K562 (cell line): Measurements from ENCODE around the gene RGS5. TPM values are rescaled to one million over a fixed set of nuclear protein-coding genes. Genes with fewer than 3 reads are reported as not detected.

Experiments used
- ATAC-seq: fragments of 200-7000 bp; cut with Tn5 transposase; 3 replicates; pipeline ENCODE4 v1.9.1; 2020; ENCODE audit warnings: moderate library complexity
- BruUV-seq: library from RNA; stranded (reverse); fragments of 400-500 nt; replicated peaks from 2 replicates; lab custom pipeline; 2021; lab: Mats Ljungman, UMichigan
- CTCF ChIA-PET: fragments of 300-600 bp; formaldehyde crosslinking; extraction: SDS; loops from one replicate; lab custom pipeline; 2021; ENCODE audit warnings: low intra/inter-chr PET ratio; lab: Yijun Ruan, JAX
- POLR2A ChIA-PET: fragments of 300-600, 350-650 bp; sonication (Branson Sonifier 250); formaldehyde crosslinking; extraction: SDS; loops from one replicate; lab custom pipeline; 2021; ENCODE audit warnings: antibody characterized with exemption, inconsistent platforms; lab: Yijun Ruan, JAX
- DNase-seq, 4 experiments: peaks; one replicate each; pipeline versions ENCODE4 v3.0.0 to v3.0.0-alpha.2; 2011 to 2018; ENCODE audit warnings: low spot score in 3 of 4, mixed read lengths in 3 of 4; ENCODE audit errors: extremely low read depth in 1 of 4
- FAIRE-seq: peaks from 2 replicates; lab custom pipeline; 2011; peaks lifted over from hg19 to GRCh38; lab: Jason Lieb, UNC
- H2AFZ ChIP-seq: 2 replicates; pipeline ENCODE4 v1.6.0; 2011; ENCODE audit warnings: low read depth, low read length, control low read depth, inconsistent platforms
- H3K27ac ChIP-seq: fragments of 200-600 bp; 3 replicates; pipeline ENCODE4 v1.8.0; 2011; ENCODE audit warnings: low read depth, mild to moderate bottlenecking, control low read depth, inconsistent platforms, low read length, moderate library complexity, mixed read lengths; ENCODE audit errors: extremely low read depth
- H3K27me3 ChIP-seq, 2 experiments: fragments of 300-600 bp in 1 of 2; 2 replicates in 1 of 2; 3 replicates in 1 of 2; pipeline versions ENCODE4 v1.6.0 to v1.8.0; 2011; ENCODE audit warnings: inconsistent platforms in 2 of 2, low read length in 2 of 2, mild to moderate bottlenecking in 1 of 2, mixed read lengths in 1 of 2, moderate library complexity in 1 of 2; ENCODE audit not compliant: control insufficient read depth in 2 of 2, insufficient read depth in 2 of 2
- H3K36me3 ChIP-seq: fragments of 300-600 bp; 3 replicates; pipeline ENCODE4 v1.8.0; 2011; ENCODE audit warnings: mild to moderate bottlenecking, low read length, inconsistent platforms; ENCODE audit not compliant: control insufficient read depth, insufficient read depth
- H3K4me1 ChIP-seq, 2 experiments: fragments of 200-600 bp in 1 of 2; replicated peaks in 1 of 2; 2 replicates in 1 of 2; 3 replicates in 1 of 2; pipeline versions ENCODE4 v1.5.1 to v1.8.0; 2011; ENCODE audit warnings: inconsistent platforms in 2 of 2, low read length in 2 of 2, mild to moderate bottlenecking in 1 of 2, mixed read lengths in 1 of 2, moderate library complexity in 1 of 2; ENCODE audit not compliant: control insufficient read depth in 2 of 2, insufficient read depth in 2 of 2
- H3K4me2 ChIP-seq: 2 replicates; pipeline ENCODE4 v1.6.1; 2011; ENCODE audit warnings: low read length, control low read depth, inconsistent platforms, mixed read lengths; ENCODE audit not compliant: insufficient read depth
- H3K4me3 ChIP-seq: fragments of 200-600 bp; sonication (generic), shearing (Covaris generic); 2 replicates; pipeline ENCODE4 v1.5.1; 2016; ENCODE audit warnings: control low read depth, inconsistent platforms
- H3K79me2 ChIP-seq: fragments of 200-600 bp; 3 replicates; pipeline ENCODE4 v1.8.0; 2011; ENCODE audit warnings: low read length, inconsistent platforms; ENCODE audit not compliant: control insufficient read depth, insufficient read depth
- H3K9ac ChIP-seq, 2 experiments: 2 replicates each; pipeline versions ENCODE4 v1.6.0 to v1.6.1; 2011; ENCODE audit warnings: low read depth in 2 of 2, low read length in 2 of 2, control low read depth in 1 of 2, inconsistent platforms in 1 of 2, mild to moderate bottlenecking in 1 of 2, mixed read lengths in 1 of 2; ENCODE audit not compliant: insufficient read depth in 1 of 2
- H3K9me1 ChIP-seq: one replicate; pipeline ENCODE4 v1.6.0; 2011; ENCODE audit warnings: inconsistent platforms, mild to moderate bottlenecking, low read length, moderate library complexity; ENCODE audit not compliant: control insufficient read depth, insufficient read depth
- H3K9me3 ChIP-seq: replicated peaks from 2 replicates; pipeline ENCODE4 v1.5.1; 2011; ENCODE audit warnings: low read depth, low read length, inconsistent platforms; ENCODE audit not compliant: control insufficient read depth, insufficient read depth
- H4K20me1 ChIP-seq: replicated peaks from 2 replicates; pipeline ENCODE4 v1.6.1; 2011; ENCODE audit warnings: low read length, inconsistent platforms, mixed read lengths; ENCODE audit not compliant: control insufficient read depth, insufficient read depth
- C11orf30 ChIP-seq: fragments of 450-650 bp; IDR thresholded peaks from 2 replicates; pipeline ENCODE4 v1.6.1; 2016; ENCODE audit warnings: low read depth, mild to moderate bottlenecking
- CC2D1A ChIP-seq: fragments of 450-650 bp; IDR thresholded peaks from 2 replicates; pipeline ENCODE4 v1.6.1; 2017; ENCODE audit warnings: mild to moderate bottlenecking
- CLOCK ChIP-seq: fragments of 250-450 bp; sonication (Bioruptor Pico); IDR thresholded peaks from 2 replicates; pipeline ENCODE4 v1.4.0; 2020; ENCODE audit warnings: mild to moderate bottlenecking, moderate library complexity, borderline replicate concordance
- HIVEP1 ChIP-seq: fragments of 250-450 bp; sonication (Bioruptor Pico); IDR thresholded peaks from 2 replicates; pipeline ENCODE4 v1.4.0; 2020; ENCODE audit warnings: mild to moderate bottlenecking
- JUNB ChIP-seq: fragments of 450-650 bp; formaldehyde crosslinking; conservative IDR thresholded peaks from 2 replicates; pipeline ENCODE4 v1.4.0; 2020; ENCODE audit warnings: mild to moderate bottlenecking
- MTA1 ChIP-seq: fragments of 450-650 bp; IDR thresholded peaks from 2 replicates; pipeline ENCODE4 v1.6.1; 2017; ENCODE audit warnings: borderline replicate concordance
- SNAPC5 ChIP-seq: fragments of 250-450 bp; sonication (Bioruptor Pico); IDR thresholded peaks from 2 replicates; pipeline ENCODE4 v1.8.0; 2021; ENCODE audit warnings: moderate library complexity, mild to moderate bottlenecking, inconsistent platforms
- SNRNP70 ChIP-seq: fragments of 200-400 bp; formaldehyde crosslinking; optimal IDR thresholded peaks from 2 replicates; pipeline ENCODE3; 2017; ENCODE audit warnings: low read depth, low read length
- STAT5A ChIP-seq: IDR thresholded peaks from 2 replicates; pipeline ENCODE4 v1.6.1; 2012; ENCODE audit warnings: low read length, inconsistent platforms, borderline replicate concordance
- TAF7 ChIP-seq: fragments of 450-650 bp; IDR thresholded peaks from 2 replicates; pipeline ENCODE4 v1.6.1; 2016; ENCODE audit warnings: missing genetic modification characterization, missing compliant biosample characterization
- TFAM ChIP-seq: fragments of 250-450 bp; sonication (Bioruptor Pico); conservative IDR thresholded peaks from 2 replicates; pipeline ENCODE4 v1.5.0; 2021; ENCODE audit warnings: mild to moderate bottlenecking, moderate library complexity
- TFE3 ChIP-seq: fragments of 450-650 bp; formaldehyde crosslinking; IDR thresholded peaks from 2 replicates; pipeline ENCODE4 v1.4.0; 2020; ENCODE audit warnings: mild to moderate bottlenecking, mixed read lengths
- THAP7 ChIP-seq: fragments of 250-450 bp; sonication (Bioruptor Pico); IDR thresholded peaks from 2 replicates; pipeline ENCODE4 v1.5.0; 2021
- ZNF316 ChIP-seq: fragments of 450-650 bp; IDR thresholded peaks from 2 replicates; pipeline ENCODE4 v1.6.1; 2016
- WGBS: fragments of 100-300 bp; shearing (Covaris generic); methylation state at CpG from one replicate; pipeline ENCODE4 v1.1.6; 2016; ENCODE audit warnings: low coverage, mixed read lengths; ENCODE audit not compliant: insufficient coverage; ENCODE audit errors: missing lambda C conversion rate; 5-methylcytosine and 5-hydroxymethylcytosine counted together
- in situ Hi-C: fragments of 300-500 bp; cut with MboI; formaldehyde crosslinking; loops from 4 replicates; pipeline ENCODE4 v1.15.0; 2018; ENCODE audit warnings: inconsistent platforms, mixed read lengths
- intact Hi-C: fragments of 100-400 bp; cut with micrococcal nuclease; formaldehyde crosslinking; loops from 2 replicates; pipeline ENCODE4 v1.14.2; 2022
- polyA plus RNA-seq, 8 experiments: library from polyadenylated mRNA; depleted of rRNA in 4 of 8; stranded (reverse) in 5 of 8; unstranded in 3 of 8; fragments of >200 nt; fragmentation: Nextera tagmentation in 2 of 8; fragmentation: Illumina TruSeq in 1 of 8; extraction: Ambion mirVana in 2 of 8; extraction: Trizol in 1 of 8; gene quantifications; 2 replicates each; pipeline versions ENCODE4 v1.2.1 to v1.2.3, GENCODE V29; 2011 to 2014; ENCODE audit warnings: inconsistent platforms in 1 of 8, missing spikeins in 1 of 8
- total RNA-seq, 7 experiments: library from RNA; depleted of rRNA in 6 of 7; stranded (reverse); fragments of >200 nt in 6 of 7; fragmentation: Illumina TruSeq in 2 of 7; extraction: Trizol in 2 of 7; gene quantifications; 2 replicates each; pipeline versions ENCODE4 v1.2.1 to v1.2.3, GENCODE V29; 2011 to 2021; ENCODE audit warnings: low replicate concordance in 1 of 7

The RGS5 gene
- total and polyA plus RNA-seq, 9 of the 15 experiments (the other 6 are each of a cell fraction or from before 2014, with no cell fraction given): 0.71 to 5.3 (median 2.4) TPM

GRCh38 chr1:163094589-163094988, 108.1 kb downstream of the RGS5 start:
- in situ Hi-C loops: no loop called here
- Histone ChIP-seq H3K79me2 (no peaks in the 10 kb centered on the region), H3K36me3 (no peaks in the 10 kb centered on the region)
- no TSS peak for BruUV-seq
- TF ChIP-seq MTA1 (no peak), ZNF316 (peak; percentile 14; the same call in 1 of the 2 replicates), TFAM (no peak), TFE3 (CRISPR knock-in tag) (no peak), STAT5A (no peak), HIVEP1 (CRISPR knock-in tag) (no peak), TAF7 (no peak), CLOCK (CRISPR knock-in tag) (no peak), CC2D1A (no peak), THAP7 (CRISPR knock-in tag) (no peak), C11orf30 (0 out of 2 replicates have a peak, but pooled peaks have one; percentile 9), SNRNP70 (no peak), SNAPC5 (CRISPR knock-in tag) (no peak), JUNB (no peak)
- TF ChIP-seq, all 486 proteins: peak for 2
- no peak for ATAC-seq
- ChIA-PET POLR2A (no interaction called here), CTCF (no interaction called here)
- no peak overlapping the region for H3K4me3 ChIP-seq
- no peak overlapping the region for H2AFZ ChIP-seq
- H3K9me3 ChIP-seq: no peaks in the 10 kb centered on the region
- no peak overlapping the region for H3K4me2 ChIP-seq
- no peaks in the 10 kb centered on the region; a peak in 1 of 5 replicates for H3K4me1 ChIP-seq
- intact Hi-C loops: no loop called here
- H3K27me3 ChIP-seq: no peaks in the 10 kb centered on the region
- no peak for DNase-seq
- 0% methylated on average over 2 of the region's 2 CpGs for WGBS
- no peak overlapping the region for H3K9ac ChIP-seq
- no peaks in the 10 kb centered on the region for H3K9me1 ChIP-seq
- no peaks in the 10 kb centered on the region for H4K20me1 ChIP-seq
- FAIRE-seq: no peak
- no peak overlapping the region for H3K27ac ChIP-seq
